ENCODE data around the gene MYOZ3. TPM values are rescaled to one million over a fixed set of nuclear protein-coding genes. Genes with fewer than 3 reads are reported as not detected.

The MYOZ3 gene
- total RNA-seq, 2 donors from 2014 or later, result 0.12 to 0.32 TPM

DNA sequence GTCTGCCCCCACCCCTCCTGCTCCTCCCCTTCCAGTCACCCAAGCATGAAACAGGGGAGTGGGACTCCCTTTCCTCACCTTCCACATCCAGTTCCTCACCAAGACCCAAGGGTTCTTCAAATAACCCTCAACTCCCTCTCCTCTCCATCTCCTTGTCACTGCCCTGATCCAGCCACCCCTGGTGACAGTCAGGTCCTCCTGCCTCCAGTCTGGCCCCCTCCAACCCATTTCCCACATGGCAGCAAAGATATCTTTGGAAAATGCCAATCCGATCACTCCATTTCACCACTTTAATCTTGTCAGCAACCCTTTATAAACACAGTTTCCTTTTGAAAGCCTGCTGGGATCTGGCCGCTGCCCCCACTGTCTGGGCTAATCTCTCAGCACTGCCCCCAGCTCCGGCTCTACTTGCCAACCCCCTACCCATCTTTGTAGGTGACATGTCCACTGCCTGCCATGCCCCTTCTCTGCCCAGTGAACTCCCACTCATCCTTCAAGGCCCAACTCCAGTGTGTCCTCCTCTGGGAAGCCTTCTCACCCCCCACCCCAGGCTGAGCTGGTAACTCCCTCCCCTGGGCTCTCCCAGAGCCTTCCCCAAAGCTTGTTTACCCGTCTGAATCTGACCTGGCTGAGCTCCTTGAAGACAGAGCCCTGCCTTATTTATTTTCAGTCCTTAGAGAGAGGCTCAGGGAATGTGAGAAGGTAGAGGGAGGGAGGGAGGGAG is 781 bp upstream of the MYOZ3 start:
- H3K27me3 ChIP-seq, result no peaks in the 10 kb centered on the region
- no peak for DNase-seq
- no peaks in the 10 kb centered on the region for H3K36me3 ChIP-seq
- intact Hi-C loops (cut with DNase I), result no loop called here
- no peaks in the 10 kb centered on the region for H3K9me3 ChIP-seq
- H3K4me3 ChIP-seq, result no peak overlapping the region
- H3K4me1 ChIP-seq, result no peaks in the 10 kb centered on the region
- no peak overlapping the region for H3K27ac ChIP-seq
- TF ChIP-seq, protein P1, sequence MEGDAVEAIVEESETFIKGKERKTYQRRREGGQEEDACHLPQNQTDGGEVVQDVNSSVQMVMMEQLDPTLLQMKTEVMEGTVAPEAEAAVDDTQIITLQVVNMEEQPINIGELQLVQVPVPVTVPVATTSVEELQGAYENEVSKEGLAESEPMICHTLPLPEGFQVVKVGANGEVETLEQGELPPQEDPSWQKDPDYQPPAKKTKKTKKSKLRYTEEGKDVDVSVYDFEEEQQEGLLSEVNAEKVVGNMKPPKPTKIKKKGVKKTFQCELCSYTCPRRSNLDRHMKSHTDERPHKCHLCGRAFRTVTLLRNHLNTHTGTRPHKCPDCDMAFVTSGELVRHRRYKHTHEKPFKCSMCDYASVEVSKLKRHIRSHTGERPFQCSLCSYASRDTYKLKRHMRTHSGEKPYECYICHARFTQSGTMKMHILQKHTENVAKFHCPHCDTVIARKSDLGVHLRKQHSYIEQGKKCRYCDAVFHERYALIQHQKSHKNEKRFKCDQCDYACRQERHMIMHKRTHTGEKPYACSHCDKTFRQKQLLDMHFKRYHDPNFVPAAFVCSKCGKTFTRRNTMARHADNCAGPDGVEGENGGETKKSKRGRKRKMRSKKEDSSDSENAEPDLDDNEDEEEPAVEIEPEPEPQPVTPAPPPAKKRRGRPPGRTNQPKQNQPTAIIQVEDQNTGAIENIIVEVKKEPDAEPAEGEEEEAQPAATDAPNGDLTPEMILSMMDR (IDR thresholded peaks at IDR 0.05), result no peak
- no peak overlapping the region for H3K9ac ChIP-seq (ENCODE audit: low read depth in 2 of 2, low read length in 2 of 2)

DNA sequence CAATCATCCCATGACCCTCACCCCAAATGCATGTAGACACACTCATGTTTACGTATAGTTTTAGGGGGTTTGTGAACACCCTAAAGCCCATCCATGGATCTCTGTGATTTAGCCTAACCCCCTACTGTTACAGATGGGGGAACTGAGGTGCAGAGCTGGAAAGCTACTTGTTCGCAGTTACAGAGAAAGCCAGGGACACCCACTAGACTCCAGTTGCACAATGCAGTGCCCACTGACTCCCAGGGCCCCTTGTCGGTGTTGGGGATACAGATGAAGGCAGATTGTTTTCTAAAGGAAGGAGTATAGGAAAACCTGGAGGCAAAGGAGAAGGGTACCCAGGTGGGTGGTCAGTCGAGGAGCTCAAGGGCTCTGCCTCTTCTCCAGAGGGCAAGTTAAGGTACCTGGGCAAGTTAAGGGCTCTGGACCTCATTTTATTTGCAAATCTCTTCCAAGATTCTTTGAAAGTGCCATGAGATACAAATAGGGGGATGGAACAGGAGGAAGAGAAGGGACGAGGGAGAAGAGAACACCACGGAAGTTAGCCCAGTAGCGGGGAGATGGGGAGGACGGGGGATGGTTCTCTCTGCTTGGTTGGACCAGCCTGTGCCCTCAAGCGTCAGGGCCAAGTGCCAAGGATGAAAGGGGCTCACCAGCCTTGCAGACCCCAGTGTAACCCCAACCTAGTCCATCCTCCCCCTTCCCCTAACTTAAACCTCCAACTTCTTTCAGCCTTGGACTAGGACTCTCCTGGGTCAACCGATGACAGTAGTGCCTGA is 958 bp downstream of the MYOZ3 start:
- no peak overlapping the region for H3K4me3 ChIP-seq
- no peak overlapping the region for H3K27ac ChIP-seq
- intact Hi-C loops (cut with DNase I), result no loop called here
- H3K36me3 ChIP-seq, result no peaks in the 10 kb centered on the region
- H3K27me3 ChIP-seq, result no peaks in the 10 kb centered on the region
- TF ChIP-seq, protein P1 (IDR thresholded peaks at IDR 0.05), result no peak
- no peaks in the 10 kb centered on the region for H3K9me3 ChIP-seq
- H3K4me1 ChIP-seq, result no peaks in the 10 kb centered on the region
- no peak overlapping the region for H3K9ac ChIP-seq (ENCODE audit: low read depth in 2 of 2, low read length in 2 of 2)
- no peak for DNase-seq

DNA sequence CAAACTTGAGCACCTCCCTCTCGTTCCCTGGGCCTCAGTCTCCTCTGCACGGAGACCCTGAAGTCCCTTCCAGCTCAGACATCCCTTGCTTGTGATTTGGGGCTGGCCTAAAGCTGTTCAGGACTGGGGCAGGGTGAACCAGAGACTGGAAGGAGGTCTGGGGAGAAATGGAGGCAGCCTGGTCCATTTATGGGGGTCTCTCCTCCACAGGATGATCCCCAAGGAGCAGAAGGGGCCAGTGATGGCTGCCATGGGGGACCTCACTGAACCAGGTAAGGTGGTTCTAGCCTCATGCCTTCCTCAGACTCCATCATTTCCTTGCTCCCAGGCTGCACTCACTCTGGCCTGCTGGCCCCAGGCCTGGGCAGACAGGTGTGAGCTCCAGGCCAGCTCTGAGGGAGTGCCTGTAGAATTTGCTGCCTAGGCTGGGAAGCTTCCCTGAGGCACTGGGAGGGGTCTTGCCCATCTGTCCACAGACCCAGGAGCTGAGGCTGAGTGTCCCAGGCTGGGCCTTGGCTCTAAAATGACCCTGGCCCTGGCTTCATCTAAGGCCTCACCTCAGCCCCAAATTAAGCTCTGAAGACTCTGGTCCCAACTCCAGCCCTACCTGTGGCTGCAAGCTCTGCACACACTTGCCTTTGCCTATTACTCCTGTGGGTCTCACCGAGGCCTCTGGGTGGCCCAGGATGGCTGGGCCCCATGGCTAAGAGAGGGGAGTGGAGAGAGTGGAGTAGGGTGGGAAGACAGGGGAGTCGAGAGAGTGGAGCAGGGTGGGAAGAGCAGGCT is 1.9 kb downstream of the MYOZ3 start:
- TF ChIP-seq, protein P1 (IDR thresholded peaks at IDR 0.05), result no peak
- no peak for DNase-seq
- intact Hi-C loops (cut with DNase I), result no loop called here
- no peak overlapping the region for H3K9ac ChIP-seq (ENCODE audit: low read depth in 2 of 2, low read length in 2 of 2)
- no peaks in the 10 kb centered on the region for H3K4me1 ChIP-seq
- no peaks in the 10 kb centered on the region for H3K36me3 ChIP-seq
- no peaks in the 10 kb centered on the region for H3K27me3 ChIP-seq
- H3K4me3 ChIP-seq, result no peak overlapping the region
- no peaks in the 10 kb centered on the region for H3K9me3 ChIP-seq
- H3K27ac ChIP-seq, result no peak overlapping the region

DNA sequence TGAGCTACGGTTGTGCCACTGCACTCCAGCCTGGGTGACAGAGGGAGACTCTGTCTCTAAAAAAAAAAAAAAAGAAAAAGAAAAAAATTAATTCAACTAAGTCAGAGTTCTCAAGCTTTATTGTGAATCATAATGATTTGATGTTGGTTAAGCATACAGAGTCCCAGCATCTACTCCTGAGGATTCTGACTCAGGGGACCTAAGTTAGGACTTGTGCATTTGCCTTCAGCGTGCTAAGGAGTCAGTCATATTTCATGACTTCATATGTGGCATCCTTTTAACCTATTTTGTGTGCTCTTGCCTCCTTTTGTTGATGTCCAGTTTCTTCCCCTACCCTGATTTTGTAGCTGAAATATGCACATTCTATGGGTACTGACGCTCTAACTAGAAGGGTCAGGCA is 2.9 kb downstream of the MYOZ3 start:
- TF ChIP-seq, protein P1 (IDR thresholded peaks at IDR 0.05), result no peak
- Histone ChIP-seq H3K9ac (ENCODE audit: low read depth in 2 of 2, low read length in 2 of 2) (no peak overlapping the region), H3K4me1 (no peaks in the 10 kb centered on the region), H3K36me3 (no peaks in the 10 kb centered on the region), H3K9me3 (no peaks in the 10 kb centered on the region), H3K27ac (no peak overlapping the region), H3K4me3 (no peak overlapping the region), H3K27me3 (no peaks in the 10 kb centered on the region)
- no peak for DNase-seq
- intact Hi-C loops (cut with DNase I), result no loop called here

DNA sequence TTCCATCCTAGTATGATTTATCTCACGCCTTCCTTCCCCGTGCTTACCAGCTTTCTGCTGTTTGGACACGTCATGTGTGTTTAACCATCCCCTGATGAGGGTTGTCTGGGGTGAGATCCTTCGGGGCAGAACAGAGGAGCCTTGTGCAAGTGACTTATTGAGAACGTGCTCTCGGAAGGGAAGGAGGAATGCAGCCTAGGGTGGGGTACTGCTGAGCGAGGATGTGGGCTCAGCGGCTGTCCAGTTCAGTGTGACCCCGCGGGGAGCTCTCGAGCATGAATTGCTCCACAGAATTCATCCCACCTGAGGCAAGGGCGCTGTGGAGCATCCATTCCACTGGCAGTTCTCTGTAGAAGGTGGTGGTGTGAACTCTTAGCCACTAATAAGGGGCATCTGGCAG is 4.0 kb downstream of the MYOZ3 start:
- H3K9ac ChIP-seq (ENCODE audit: low read depth in 2 of 2, low read length in 2 of 2), result no peak overlapping the region
- no peak for DNase-seq
- intact Hi-C loops (cut with DNase I), result no loop called here
- no peak overlapping the region for H3K4me3 ChIP-seq
- no peak overlapping the region for H3K27ac ChIP-seq
- no peaks in the 10 kb centered on the region for H3K36me3 ChIP-seq
- no peaks in the 10 kb centered on the region for H3K4me1 ChIP-seq
- H3K9me3 ChIP-seq, result no peaks in the 10 kb centered on the region
- no peaks in the 10 kb centered on the region for H3K27me3 ChIP-seq
- TF ChIP-seq, protein P1 (IDR thresholded peaks at IDR 0.05), result no peak
